ENCODE results near the gene MRPL55. TPM values are rescaled to one million over a fixed set of nuclear protein-coding genes. Genes with fewer than 3 reads are reported as not detected.

Gene MRPL55
- total RNA-seq, 1 experiment from 2014 or later: 343 TPM

GRCh38 chr1:228148935-228149405 is 39.9 kb upstream of the MRPL55 start:
- Histone ChIP-seq H3K9ac (ENCODE audit: low read length) (no peak overlapping the region), H3K79me2 (ENCODE audit: low read length) (peaks cover 38% of the 10 kb centered on the region), H3F3A (ENCODE audit: low read length, unreplicated experiment) (no peaks in the 10 kb centered on the region), H3K4me1 (ENCODE audit: insufficient read depth, low read length) (no peaks in the 10 kb centered on the region), H3K27ac (ENCODE audit: low read length) (no peak overlapping the region), H3K36me3 (ENCODE audit: low read depth, low read length) (peaks cover 13% of the 10 kb centered on the region), H3K9me2 (replicated peaks; ENCODE audit: low read length) (no peaks in the 10 kb centered on the region), H3K4me2 (ENCODE audit: low read length) (no peak overlapping the region), H3K27me3 (ENCODE audit: low read length) (no peaks in the 10 kb centered on the region), H4K20me1 (ENCODE audit: low read length) (peaks cover 26% of the 10 kb centered on the region), H3K4me3 (ENCODE audit: low read length) (no peak overlapping the region), H3K9me3 (ENCODE audit: low read length) (no peaks in the 10 kb centered on the region), H2AFZ (ENCODE audit: low read length) (no peak overlapping the region)
- intact Hi-C loops (cut with micrococcal nuclease): no loop called here
- ATAC-seq: no peak
- POLR2A ChIA-PET (ENCODE audit: unreplicated experiment): no interaction called here
- TF ChIP-seq EZH2 (IDR thresholded peaks at IDR 0.05; ENCODE audit: low read length, unreplicated experiment) (no peak), EZH2phosphoT487 (IDR thresholded peaks at IDR 0.05; ENCODE audit: borderline replicate concordance, low read length) (no peak), CTCF (conservative IDR thresholded peaks at IDR 0.05; ENCODE audit: low read depth, low read length) (no peak)
- DNase-seq: no peak
- no TSS peak for BruUV-seq (replicated peaks)
- CTCF ChIA-PET: no interaction called here

- DNase-seq (no peak), ATAC-seq (no peak)
- Histone ChIP-seq H2AFZ (ENCODE audit: low read length) (no peak overlapping the region), H3F3A (ENCODE audit: low read length, unreplicated experiment) (no peaks in the 10 kb centered on the region), H3K4me2 (ENCODE audit: low read length) (no peak overlapping the region), H3K4me3 (ENCODE audit: low read length) (no peak overlapping the region), H3K4me1 (ENCODE audit: insufficient read depth, low read length) (0 out of 2 replicates have a peak, but pooled peaks cover 4% of the 10 kb centered on the region), H3K27me3 (ENCODE audit: low read length) (no peaks in the 10 kb centered on the region), H3K36me3 (ENCODE audit: low read depth, low read length) (peaks cover 13% of the 10 kb centered on the region), H3K9ac (ENCODE audit: low read length) (no peak overlapping the region), H3K79me2 (ENCODE audit: low read length) (peaks cover 44% of the 10 kb centered on the region), H4K20me1 (ENCODE audit: low read length) (peaks cover 32% of the 10 kb centered on the region), H3K9me2 (replicated peaks; ENCODE audit: low read length) (no peaks in the 10 kb centered on the region), H3K27ac (ENCODE audit: low read length) (no peak overlapping the region), H3K9me3 (ENCODE audit: low read length) (no peaks in the 10 kb centered on the region)
- TF ChIP-seq CTCF (conservative IDR thresholded peaks at IDR 0.05; ENCODE audit: low read depth, low read length) (no peak), EZH2 (IDR thresholded peaks at IDR 0.05; ENCODE audit: low read length, unreplicated experiment) (no peak), EZH2phosphoT487 (IDR thresholded peaks at IDR 0.05; ENCODE audit: borderline replicate concordance, low read length) (no peak)
- POLR2A ChIA-PET (ENCODE audit: unreplicated experiment): no interaction called here
- intact Hi-C loops (cut with micrococcal nuclease): no loop called here
- BruUV-seq (replicated peaks): no TSS peak
- CTCF ChIA-PET: no interaction called here
These were observed 39.2 kb upstream of the MRPL55 start for GRCh38 chr1:228148196-228148861.

GRCh38 chr1:228147768-228148167 is 38.7 kb upstream of the MRPL55 start:
- peaks cover 8% of the 10 kb centered on the region for H3K4me1 ChIP-seq (ENCODE audit: insufficient read depth, low read length)
- no peak for TF ChIP-seq CTCF (conservative IDR thresholded peaks at IDR 0.05; ENCODE audit: low read depth, low read length)
- no peak for TF ChIP-seq EZH2 (IDR thresholded peaks at IDR 0.05; ENCODE audit: low read length, unreplicated experiment)
- TF ChIP-seq EZH2phosphoT487 (IDR thresholded peaks at IDR 0.05; ENCODE audit: borderline replicate concordance, low read length): no peak
- no peaks in the 10 kb centered on the region for H3K27me3 ChIP-seq (ENCODE audit: low read length)
- H3K9ac ChIP-seq (ENCODE audit: low read length): no peak overlapping the region
- H3K4me3 ChIP-seq (ENCODE audit: low read length): no peak overlapping the region
- no peaks in the 10 kb centered on the region for H3K9me2 ChIP-seq (replicated peaks; ENCODE audit: low read length)
- no peak overlapping the region for H3K27ac ChIP-seq (ENCODE audit: low read length)
- DNase-seq: no peak
- H3F3A ChIP-seq (ENCODE audit: low read length, unreplicated experiment): no peaks in the 10 kb centered on the region
- peaks cover 38% of the 10 kb centered on the region for H4K20me1 ChIP-seq (ENCODE audit: low read length)
- no peaks in the 10 kb centered on the region for H3K9me3 ChIP-seq (ENCODE audit: low read length)
- H3K36me3 ChIP-seq (ENCODE audit: low read depth, low read length): peaks cover 13% of the 10 kb centered on the region
- intact Hi-C loops (cut with micrococcal nuclease): no loop called here
- BruUV-seq (replicated peaks): no TSS peak
- peaks cover 50% of the 10 kb centered on the region for H3K79me2 ChIP-seq (ENCODE audit: low read length)
- no peak for ATAC-seq
- H3K4me2 ChIP-seq (ENCODE audit: low read length): no peak overlapping the region
- H2AFZ ChIP-seq (ENCODE audit: low read length): no peak overlapping the region
- POLR2A ChIA-PET (ENCODE audit: unreplicated experiment): no interaction called here
- CTCF ChIA-PET: no interaction called here
